DMS 273 (cell line): ENCODE measurements around the gene OSMR.
A peak's percentile ranks its signal among the peaks of the same experiment; 100 is the strongest.

Experiments used
- DNase-seq: peaks from one replicate; lab custom pipeline; 2025; ENCODE audit not compliant: unreplicated experiment; lab: John Stamatoyannopoulos, UW

OSMR gene

DNA sequence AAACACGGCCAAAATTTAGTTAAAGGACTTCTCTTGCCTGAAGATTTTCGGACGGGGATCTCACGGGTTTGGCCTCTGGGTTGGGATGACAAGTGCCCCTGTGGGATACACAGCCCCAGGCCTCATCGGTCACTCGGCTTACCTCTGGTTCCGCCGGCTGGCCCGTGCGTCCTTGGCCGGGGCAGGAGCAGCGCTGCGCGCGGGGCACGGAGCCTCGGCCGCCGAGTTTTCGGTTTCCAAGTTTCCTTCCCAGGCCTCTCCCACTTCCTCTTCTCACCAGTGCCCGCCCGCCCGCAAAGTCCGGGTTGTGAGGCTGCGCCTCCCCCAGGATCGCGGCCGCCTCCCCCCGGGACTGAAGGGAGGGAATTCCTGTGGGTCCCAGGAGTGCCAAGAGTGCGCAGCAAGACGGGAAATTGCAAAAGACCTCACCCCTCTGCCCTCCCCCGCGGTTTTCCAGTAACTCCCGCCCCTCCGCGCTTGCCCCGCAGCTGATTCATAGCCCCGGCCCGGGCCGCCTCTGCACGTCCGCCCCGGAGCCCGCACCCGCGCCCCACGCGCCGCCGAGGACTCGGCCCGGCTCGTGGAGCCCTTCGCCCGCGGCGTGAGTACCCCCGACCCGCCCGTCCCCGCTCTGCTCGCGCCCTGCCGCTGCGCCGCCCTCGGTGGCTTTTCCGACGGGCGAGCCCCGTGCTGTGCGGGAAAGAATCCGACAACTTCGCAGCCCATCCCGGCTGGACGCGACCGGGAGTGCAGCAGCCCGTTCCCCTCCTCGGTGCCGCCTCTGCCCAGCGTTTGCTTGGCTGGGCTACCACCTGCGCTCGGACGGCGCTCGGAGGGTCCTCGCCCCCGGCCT lies at the start of gene OSMR:
TSS of gene OSMR (plus strand) at position 487 of the 853 bp plus-strand sequence. CDS start 23,033 bp downstream, outside the sequence.
- peak; percentile 84 for DNase-seq

DNA sequence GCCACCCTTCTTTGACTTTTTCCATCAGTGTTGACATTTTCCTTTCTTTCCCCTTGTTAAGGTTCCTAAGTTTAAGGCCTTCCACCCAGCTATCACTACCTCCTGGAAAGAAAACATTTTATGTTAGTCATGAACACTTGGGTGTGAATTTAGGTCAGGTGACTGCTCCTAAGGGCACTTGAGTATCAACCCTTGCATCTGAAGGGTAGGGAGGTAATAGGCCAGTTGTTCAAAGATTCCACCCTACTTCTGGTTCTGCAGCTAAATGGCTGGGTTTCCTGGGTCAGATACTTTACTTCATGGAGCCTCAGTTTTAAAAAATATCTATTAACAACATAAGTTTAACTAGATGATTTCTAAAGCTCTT lies 49.1 kb upstream of the OSMR start:
- no peak for DNase-seq

DNA sequence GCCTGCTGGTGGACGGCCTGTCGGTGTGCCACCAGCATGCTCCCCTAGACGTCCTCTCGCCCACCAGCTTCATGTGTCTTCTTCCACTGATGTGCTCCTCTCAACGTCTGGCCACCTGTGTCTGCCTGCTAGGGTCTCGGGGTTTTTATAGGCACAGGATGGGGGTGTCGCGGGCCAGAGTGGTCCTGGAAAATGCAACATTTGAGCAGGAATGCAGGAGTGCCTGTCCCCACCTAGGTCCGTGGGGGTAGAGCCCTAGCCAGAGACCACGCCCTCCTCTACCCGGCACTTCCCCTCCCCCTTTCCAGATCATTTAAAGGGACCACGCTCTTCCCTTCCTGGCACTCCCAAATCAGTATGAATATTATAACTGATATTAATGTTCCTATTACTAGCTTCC lies 48.0 kb upstream of the OSMR start:
- DNase-seq, result no peak

DNA sequence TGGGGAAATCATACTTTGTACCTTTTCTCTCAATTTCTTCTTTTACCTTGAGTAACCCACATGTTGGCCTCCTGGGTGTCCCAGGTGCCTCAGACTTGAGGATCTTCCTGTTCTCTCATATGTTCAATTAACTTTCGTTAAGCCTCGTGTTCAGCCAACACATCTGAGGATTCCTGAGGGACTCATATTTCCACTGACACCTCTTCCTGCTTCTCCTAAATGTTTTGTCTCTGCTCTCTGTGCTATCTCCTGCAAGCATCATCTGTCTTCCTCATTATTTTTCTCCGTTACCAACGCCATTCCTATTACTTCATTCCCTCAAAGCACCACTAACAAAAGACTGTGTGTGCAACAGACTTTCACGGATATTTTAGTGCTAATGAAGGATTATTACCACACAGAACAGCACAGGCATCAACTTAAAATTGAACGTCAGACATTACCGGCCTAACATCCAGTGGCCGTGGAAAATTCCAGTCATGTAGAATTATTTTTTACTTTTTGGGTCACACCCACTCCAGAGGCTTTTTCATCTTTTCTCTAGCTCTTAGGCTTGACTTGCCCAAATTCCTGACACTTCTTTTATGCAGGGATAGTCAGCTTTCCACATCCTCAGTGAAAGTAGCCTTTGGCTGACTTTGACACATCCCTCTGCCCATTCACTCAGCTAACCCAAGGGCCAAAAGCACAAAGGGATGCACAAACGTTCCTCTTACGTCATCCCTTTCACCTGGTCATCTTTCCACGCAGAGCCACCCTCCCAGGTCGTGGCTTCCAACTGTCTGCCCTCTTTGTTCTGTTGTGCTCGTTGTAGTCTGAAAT lies 46.0 kb upstream of the OSMR start:
- DNase-seq, result no peak

DNA sequence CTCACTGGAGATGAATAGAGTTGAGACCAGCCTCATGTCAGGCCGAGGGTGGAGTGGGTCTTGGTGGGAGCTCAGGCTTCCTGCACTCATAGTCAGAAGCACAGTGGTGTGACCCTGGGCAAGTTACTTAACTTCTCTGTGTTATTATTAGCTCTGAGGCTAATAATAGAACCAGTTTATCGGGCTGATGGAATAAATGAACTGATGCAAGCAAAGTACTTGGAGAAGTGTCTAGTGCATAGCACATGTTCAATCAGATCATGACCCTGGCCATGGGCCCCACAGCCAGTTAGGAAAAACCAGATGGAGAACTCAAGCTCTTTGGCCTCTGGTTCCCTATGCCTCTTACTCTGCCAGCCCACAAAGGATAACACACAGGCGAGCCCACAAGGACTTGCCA lies 45.3 kb upstream of the OSMR start:
- no peak for DNase-seq

DNA sequence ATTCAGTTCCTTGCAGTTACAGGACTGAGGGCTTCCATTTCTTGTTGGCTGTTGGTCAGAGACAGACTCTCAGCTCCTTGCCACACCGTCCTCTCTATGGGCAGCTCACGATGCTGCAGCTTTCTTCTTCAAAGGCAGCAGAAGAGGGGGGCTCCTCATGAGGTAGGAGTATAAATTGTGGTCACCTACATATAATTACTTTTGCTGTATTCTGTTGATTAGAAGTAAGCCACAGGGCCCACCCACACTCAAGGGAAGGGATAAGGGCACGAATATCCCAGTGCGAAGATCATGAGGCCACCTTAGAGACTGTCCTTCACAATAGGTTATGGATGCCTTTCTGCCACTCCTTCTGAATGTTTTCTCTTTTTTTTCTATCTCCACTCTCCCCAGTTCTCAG lies 43.7 kb upstream of the OSMR start:
- no peak for DNase-seq

DNA sequence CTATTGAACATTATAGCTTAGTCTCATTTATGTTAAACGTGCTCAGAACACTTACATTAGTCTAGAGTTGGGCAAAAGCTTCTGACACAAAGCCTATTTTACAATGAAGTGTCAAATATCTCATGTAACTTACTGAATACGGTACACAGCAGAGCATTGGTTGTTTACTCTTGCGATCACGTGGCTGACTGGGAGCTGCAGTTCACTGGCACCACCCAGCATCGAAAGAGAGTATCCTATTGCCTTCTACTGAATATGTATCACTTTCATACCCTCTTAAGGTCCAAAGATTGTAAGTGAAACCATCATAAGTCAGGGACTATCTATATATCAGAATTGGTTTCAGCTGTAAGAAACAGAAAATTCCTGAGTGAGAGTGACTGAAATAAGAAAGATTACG lies 42.6 kb upstream of the OSMR start:
- no peak for DNase-seq

DNA sequence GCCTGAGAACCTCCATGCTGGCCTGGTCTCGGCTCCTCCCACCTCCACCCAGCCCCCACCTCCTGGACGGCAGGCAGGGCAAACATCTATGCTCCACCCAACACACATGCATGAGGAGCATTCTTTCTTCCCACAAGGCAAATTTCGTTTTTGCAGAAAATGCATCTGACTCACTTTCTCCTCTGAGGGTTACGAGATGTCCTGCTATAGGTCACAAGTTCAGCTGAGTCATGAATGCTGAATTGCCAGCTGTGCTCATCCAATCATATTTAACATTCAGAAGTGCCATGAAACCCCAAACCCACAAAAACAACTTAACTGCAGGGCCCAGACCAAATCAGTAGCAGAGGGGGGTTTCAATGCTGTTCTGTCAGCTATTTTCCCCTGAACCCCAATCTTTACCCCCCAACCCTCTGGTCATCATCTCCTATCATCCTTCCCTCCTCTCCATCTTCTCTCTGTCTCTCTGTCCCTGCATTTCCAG lies 39.0 kb upstream of the OSMR start:
- DNase-seq, result no peak

DNA sequence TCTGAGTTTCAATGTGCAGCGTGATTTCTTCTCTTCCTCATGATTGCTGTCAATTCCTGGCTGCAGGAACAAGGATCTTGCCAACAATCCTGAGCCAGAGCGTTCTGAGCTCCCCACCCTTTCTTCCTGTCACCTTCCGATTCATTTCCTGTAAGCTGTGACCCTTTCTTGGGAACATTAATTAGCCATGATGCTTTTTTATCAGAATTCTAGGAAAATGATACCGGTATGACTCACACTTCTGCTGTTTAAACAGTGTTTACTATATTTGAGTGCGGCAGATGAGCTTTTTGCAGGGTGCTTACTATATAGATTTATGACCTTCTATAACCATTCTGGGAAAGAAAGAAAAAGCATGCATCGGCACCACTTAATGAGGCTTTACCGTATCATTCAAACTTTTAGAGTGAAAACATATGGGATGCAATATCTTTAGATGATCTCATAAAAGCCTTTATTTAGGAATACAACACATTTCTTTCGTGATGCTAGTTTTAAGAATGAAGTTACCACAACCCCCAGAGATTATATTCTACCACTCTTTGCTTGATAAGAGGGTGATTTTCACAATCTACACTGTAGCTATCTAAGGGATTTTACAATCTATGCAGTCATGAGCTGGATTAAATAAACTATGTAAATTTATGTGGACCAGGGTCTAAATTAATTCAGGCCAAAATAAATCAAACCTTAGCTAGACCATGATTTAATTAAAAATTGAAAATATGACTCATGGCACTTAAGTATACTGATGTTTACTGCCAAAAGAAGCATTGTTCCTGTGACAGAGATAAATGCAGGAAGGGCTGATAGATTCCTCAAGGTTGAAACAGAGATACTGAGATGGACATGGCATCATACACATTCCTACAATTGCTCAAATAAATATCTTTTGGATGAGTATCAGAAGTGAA lies 38.0 kb upstream of the OSMR start:
- no peak for DNase-seq

DNA sequence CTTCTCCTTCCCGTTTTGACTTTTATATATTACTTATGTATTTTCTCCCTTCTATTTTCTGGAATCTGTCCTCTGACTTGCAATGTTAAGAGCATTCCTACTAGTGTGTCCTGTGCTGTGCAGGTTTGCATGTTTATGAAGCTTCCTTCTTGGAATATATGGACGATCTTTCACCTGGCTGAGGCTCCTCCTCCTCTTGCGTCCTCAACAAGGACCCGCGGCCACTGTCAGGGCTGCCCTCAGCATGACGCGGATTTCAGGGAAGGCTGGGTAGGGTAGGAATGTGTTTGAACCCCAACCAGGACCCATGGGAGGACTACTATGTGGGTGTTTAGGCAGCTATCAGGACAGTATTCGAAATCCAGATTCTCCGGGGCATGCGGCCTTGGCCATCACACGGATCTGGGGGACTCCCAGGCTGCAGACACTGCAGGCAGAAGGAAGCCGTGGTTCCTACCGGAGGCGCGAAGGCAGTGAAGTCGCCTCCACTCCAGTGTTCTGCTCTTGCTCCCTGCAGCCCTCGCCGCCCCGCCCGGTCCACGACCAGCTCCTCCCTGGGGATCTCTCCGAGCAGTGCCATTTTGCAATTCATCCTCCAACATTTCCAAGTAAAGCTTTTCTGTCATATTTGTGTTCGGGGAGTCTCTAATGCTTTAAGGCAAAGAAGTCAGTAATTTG lies 37.0 kb upstream of the OSMR start:
- no peak for DNase-seq

DNA sequence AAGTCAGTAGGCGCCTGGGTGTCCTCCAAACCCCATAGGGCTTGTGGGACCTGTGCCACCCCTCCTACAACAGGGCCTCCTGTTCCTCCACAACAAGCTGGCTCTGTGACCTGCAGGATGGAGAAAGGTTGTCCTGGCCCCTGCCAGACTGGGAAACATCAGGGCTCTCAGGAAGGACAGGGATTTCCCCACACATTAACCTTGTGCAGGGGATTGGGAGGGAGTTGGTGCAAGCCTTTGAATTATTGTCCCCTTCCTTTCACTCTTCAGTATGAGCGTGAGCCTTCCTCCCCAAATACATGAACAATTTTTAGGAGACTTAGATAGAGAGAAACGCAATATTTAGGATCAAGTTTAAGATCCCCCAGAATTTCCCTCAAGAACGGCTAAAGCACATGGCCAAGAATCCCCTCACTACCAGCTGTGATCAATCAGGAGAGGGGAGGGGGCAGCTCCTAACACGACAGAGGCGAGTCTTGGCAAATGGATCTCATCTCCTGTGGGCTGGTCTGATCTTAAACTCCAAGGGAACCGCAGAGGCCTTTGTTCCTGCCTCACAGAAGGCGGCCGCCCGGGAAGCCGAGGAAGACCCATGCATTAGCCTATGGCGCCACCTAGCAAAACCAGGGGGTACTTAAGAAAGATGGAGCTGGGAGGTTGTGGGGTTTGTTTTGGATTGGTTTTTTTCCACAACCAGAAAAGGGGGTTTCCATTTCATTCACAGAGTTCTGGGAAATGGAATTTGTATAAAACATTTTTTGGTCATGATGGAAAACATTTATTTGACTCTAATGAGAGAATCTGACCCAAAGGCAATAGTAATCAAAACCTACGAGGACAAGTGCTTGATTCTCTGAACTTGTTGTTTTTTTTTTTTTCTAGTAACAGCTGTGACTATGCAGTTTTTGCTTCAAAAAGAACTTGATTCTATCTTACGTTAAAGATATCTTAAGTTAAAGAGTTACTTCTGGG lies 36.1 kb upstream of the OSMR start:
- DNase-seq, result peak; percentile 93

DNA sequence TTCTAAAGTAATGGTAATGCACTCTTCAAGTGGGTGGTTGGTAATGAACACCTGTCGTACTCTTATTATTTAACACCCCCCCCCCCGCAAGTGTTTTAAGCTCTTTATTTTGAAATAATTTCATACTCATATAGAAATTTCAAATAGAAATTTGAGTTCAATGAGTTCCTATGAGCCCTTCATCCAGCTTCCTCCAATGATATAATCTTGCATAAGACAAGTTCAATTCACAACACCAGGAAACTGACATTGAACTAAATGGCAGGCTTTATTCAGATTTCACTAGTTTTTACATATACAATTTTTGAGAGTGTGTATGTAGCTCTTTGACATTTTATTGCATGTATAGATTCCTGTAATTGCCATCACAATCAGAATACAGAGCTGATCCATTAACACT lies 30.9 kb upstream of the OSMR start:
- DNase-seq, result no peak

DNA sequence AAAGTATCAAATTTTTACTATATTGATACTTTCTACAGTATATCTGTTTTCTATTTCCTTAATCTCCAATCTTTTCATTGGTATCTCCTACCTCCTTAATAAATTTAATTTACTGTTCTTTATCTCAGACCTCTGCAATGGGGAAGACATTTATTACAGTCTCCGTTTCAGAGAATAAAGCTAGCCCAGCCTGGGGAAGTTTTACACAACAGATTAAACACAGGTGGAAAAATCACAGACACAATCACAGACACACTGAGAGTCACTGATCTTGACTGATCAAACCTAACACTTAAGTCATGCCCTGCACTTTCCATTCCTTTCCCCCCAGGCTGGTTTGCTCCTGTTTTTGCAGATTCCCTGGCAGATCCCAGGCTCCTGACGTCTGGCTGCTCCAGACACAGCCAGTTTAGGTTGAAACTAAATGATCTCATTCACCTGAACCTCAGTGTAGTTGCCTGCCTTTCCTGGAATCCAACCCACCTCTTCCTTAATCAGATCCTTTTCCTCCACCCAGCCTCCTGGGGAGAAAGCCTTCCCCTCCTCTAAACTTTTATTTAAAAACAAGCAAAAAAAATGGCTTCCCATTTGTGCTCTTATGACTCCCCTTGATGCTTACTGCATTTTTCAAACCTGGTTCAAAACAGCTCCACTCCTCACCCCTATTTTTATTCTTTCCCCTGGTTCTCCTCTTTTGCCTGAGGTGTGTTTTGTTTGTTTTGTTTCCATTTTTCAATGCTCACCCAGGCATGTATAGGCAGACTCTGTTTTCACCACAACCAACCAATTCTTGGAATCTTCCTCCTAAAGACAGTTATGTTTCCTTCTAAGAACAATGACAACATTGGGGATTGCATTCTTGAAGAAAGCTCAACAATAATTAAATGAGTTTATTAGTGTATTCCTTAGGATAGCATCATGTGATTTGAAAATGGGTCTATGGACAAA lies 29.5 kb upstream of the OSMR start:
- no peak for DNase-seq

DNA sequence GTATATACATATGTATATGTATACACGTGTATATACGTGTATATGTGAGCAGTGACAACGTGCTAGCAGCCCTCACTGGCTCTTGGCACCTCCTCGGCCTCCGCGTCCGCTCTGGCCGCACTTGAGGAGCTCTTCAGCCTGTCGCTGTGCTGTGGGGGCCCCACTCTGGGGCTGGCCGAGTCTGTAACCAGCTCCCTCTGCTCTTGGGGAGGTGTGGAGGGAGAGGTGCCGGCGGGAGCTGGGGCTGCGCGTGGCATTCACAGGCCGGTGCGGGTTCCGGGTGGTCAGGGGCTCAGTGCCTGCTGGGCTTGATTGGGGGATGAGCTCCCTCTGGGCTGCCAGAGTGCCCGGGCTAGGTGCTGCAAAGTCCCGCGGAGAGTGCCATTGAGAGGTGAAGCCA lies 24.1 kb upstream of the OSMR start:
- DNase-seq, result no peak

DNA sequence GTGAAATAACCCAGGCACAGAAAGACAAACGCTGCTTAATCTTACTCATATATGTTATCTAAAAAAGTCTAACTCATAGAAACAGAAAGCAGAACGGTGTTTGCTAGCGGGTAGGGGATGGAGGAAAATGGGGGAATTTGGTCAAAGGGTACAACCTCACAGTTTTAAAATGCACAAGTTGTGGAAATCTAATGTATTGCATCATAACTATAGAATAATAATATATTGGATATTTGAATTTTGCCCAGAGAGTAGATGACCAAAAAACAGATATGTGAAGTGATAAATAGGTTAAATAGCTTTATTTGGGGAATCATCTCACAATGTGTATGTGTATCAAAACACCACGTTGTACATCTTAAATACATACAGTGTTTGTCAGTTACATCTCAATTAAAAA lies 22.3 kb upstream of the OSMR start:
- no peak for DNase-seq

DNA sequence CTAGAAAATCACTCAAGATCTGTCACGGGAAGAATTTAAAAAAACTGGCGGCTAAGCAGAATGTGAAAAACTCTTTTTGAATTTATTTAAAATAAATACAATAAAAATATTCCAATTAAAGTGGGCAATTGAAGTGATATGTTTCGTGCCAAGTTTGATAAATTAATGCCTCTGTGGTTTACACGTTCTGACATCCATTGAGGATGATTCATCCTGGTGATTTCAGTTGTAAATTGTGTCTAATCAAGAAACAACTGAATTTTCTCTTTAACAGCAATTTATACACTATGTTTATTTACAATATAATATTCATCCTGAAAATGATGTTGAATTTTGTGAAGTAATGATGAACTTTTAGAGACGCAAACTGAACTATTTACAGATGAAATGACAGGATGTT lies 21.0 kb upstream of the OSMR start:
- no peak for DNase-seq

DNA sequence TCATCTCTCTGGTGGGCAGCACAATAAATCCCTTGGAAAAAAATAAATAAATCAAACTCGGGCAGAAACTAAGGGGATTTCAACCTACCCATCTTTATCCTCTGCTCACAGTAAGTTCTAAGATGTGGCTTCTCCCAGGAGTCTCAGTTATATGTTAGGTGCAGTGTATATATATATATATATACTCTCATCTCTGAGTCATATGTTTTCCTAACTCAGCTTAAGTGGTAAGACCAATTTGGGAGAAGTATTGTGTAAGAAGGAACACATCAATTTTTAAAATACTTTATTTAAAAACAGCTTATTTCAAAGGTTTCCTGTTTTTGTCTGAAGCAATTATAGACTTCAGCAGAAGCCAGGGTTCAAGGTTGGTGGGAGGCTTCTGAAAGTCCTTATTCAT lies 20.3 kb upstream of the OSMR start:
- no peak for DNase-seq

DNA sequence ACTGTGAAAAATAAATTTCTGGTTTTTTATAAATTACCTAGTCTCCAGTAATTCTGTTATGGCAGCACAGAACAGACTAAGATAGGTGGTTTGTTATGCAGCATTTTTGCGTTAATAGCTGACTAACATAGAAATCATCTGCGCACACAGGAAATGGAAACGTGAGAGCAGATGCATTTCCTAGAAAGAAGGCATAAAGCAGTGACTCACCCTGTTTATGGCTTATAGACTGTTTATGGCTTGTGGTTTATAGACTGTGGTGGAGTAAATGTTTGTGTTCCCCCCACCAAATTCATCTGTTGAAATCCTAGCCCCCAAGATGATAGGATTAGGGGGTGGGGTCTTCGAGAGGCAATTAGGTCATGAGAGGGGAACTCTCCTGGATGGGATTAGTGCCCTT lies 18.3 kb upstream of the OSMR start:
- DNase-seq, result no peak
